Left colon (tissue), 2 donors: ENCODE results near the gene TLR4. TPM values are rescaled to one million over a fixed set of nuclear protein-coding genes. Genes with fewer than 3 reads are reported as not detected.

Experiments
- ATAC-seq: fragments of 200-7000 bp; cut with Tn5 transposase; one replicate; pipeline ENCODE4 v1.9.1; 2020; ENCODE audit warnings: mild to moderate bottlenecking, moderate library complexity
- DNase-seq, 2 donors: peaks; one replicate each; pipeline ENCODE4 v3.0.0-alpha.2; 2020
- intact Hi-C, 2 donors: fragments of 100-400 bp; cut with DNase I in 1 of 2; cut with micrococcal nuclease in 1 of 2; formaldehyde crosslinking; loops; one replicate each; pipeline versions ENCODE4 v1.11.2 to v1.14.0; 2022; cut with DNase I, micrococcal nuclease
- long read RNA-seq: library from polyadenylated mRNA; unstranded; transcript quantifications from one replicate; pipeline ENCODE4 v2.0.0, GENCODE V29; 2021
- total RNA-seq, 2 donors: library from RNA; stranded (reverse); fragmentation: NEBNext Ultra II Directional; extraction: Animal tissue kit (Norgen Biotek cat#: 25700); gene quantifications; one replicate each; pipeline ENCODE4 v1.2.1, GENCODE V29; 2021
- donor health status: DM: no; HTN: no; CAD: no.
- donor health status: DM: yes; HTN: yes; CAD: no.

TLR4 gene
- 10 to 100 TPM in 1 of 2 donors, 1 to 10 TPM in 1; 6.0 to 12.8 TPM for total RNA-seq
- long read RNA-seq, partial matches to known transcripts: 2 of 3 reads
- long read RNA-seq, other reads (novel, unspliced or antisense): 1 of 3 reads

GRCh38 chr9:117704024-117704575 lies at the start of gene TLR4:
Gene TLR4, plus strand, starts transcription at chr9:117704403. Its CDS starts 70 bp downstream, at chr9:117704473.
- intact Hi-C loops: no loop called here
- peak; percentile 69 to 71 for DNase-seq
- peak; percentile 92 for ATAC-seq

DNA sequence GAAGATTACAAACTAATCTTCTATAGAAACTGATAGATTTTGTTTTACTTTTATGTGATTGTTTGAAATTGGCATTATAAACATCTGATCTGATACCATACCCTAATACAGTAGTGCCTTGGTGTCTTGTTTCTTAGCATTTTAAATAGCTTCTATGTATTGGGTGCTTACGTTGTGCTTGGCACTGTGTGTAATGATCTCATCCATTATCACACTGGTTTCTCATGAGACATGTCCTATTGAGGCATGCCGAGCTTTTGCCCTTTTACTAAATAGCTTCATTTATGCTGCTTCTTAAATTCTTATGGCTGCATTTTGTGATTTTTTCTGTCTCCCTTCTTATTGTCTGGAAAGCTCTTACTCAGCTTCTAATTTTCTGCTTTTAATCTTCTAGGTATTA lies 48.2 kb upstream of the TLR4 start:
- DNase-seq (no peak), ATAC-seq (no peak)
- intact Hi-C loops: no loop called here

DNA sequence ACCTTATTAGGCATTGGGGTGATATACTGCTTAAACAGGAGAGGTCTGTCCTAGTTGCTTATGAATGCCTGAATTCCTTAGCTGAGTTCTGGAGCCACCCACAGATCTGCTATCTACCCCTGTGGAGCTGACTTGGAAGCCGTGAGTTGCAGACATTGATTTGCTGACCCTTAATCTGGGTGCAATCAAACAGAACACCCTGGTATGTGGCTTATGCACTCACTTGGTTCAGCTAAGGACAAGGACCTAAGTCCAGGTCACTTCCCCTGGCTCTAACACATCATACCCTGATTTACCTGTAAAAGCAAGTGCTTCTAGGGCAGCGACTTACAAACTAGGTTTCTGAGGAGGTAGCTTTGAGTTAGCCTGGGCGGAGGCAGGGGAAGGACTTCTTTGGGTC lies 41.6 kb upstream of the TLR4 start:
- intact Hi-C loops: no loop called here
- no peak for DNase-seq
- no peak for ATAC-seq

DNA sequence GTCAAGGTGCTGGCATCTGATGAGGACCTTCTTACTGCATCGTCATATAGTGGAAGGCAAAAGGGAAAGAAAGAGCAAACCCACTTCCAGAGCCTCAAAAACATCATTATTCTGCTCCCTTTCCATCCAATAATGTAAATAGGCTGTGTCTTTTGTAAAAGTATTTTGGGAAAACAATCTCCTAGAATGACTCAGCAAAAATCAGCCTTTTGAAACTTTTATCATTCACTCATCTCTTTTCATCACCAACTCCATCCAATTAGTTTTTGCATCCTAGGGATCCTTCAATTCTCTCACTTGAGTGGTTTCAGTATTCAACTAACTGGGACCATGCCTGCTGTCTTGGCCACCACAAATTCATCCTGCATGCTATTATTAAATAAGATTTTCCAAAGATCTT lies 39.8 kb upstream of the TLR4 start:
- DNase-seq: no peak
- no peak for ATAC-seq
- intact Hi-C loops: no loop called here

GRCh38 chr9:117665601-117666385 lies 38.4 kb upstream of the TLR4 start:
- DNase-seq (no peak), ATAC-seq (peak; percentile 86)
- intact Hi-C loops: no loop called here

DNA sequence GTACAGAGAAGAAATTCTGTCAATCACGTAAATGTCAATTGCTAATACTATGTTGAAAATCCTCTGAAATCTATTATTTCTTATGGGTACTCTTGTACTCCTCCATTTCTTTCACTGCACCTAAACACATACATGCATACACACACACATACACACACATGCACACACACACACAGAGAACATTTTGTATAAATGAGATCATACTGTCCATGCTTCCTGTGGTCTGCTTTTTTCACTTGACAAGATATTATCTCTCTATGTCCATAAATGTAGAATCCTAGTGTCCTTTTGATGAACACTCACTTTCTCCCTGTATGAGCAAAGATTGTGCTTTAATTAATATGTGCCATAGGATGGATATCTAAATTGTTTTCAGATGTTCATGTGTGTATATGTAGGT lies 32.7 kb upstream of the TLR4 start:
- DNase-seq (no peak), ATAC-seq (no peak)
- intact Hi-C loops: no loop called here

GRCh38 chr9:117672369-117672768 lies 31.8 kb upstream of the TLR4 start:
- intact Hi-C loops: no loop called here
- no peak for ATAC-seq
- DNase-seq: no peak

GRCh38 chr9:117677572-117677971 lies 26.6 kb upstream of the TLR4 start:
- DNase-seq: no peak
- intact Hi-C loops: no loop called here

GRCh38 chr9:117678871-117679270 lies 25.3 kb upstream of the TLR4 start:
- peak; percentile 95 for ATAC-seq
- intact Hi-C loops: no loop called here
- no peak for DNase-seq

More at GRCh38 chr9:117677572-117677971, 26.6 kb upstream of the TLR4 start:
- no peak for ATAC-seq

DNA sequence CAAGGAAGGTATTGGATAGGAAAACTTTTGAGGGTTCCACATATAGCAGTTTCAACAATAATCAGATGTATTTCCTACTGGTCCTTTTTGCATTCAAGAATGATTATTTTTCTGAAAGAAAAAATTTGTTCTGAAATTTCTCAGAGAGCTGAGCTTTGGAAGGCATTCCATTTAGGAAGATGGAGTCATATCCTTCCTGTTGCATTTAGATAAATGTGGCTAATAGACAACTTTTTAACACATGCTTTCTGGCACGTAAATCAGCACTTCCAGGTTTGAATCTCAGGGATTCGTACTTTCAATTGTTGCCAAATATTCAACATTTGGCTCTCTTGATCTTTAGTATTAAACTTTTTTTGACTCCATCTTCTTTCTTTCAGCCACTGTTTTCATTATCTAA lies 24.8 kb upstream of the TLR4 start:
- DNase-seq (no peak), ATAC-seq (no peak)
- intact Hi-C loops: no loop called here

- intact Hi-C loops: no loop called here
Measured at GRCh38 chr9:117681888-117682287, 22.3 kb upstream of the TLR4 start.

GRCh38 chr9:117682955-117683710 lies 21.1 kb upstream of the TLR4 start:
- intact Hi-C loops: no loop called here
- DNase-seq (peak in 1 of 2 donors; percentile 46), ATAC-seq (peak; percentile 71)

More at GRCh38 chr9:117681888-117682287, 22.3 kb upstream of the TLR4 start:
- ATAC-seq: no peak
- DNase-seq: no peak

DNA sequence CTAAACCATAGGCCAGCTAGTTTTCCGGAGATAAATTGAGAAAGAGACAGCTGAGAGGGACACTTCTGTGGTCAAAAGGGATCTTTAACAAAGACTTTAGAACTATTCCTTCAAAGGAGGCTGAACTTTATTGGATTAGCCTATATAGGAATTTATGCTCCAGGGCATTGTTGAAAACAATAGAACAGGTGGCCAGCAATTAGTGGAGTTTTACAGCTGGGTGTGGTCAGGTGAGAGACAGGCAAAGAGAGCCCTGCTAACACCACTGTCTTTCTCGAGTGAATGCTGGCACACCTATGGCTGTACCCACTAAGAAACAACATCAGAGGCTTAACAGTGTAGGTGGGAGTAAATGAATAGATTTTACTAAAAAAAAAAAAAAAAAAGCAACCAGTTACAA lies 16.7 kb upstream of the TLR4 start:
- peak; percentile 70 to 78 for DNase-seq
- intact Hi-C loops: no loop called here
- peak; percentile 89 for ATAC-seq

GRCh38 chr9:117691367-117691766 lies 12.8 kb upstream of the TLR4 start:
- no peak for ATAC-seq
- intact Hi-C loops: no loop called here

GRCh38 chr9:117696154-117696553 lies 8.0 kb upstream of the TLR4 start:
- ATAC-seq: no peak
- intact Hi-C loops: no loop called here
- no peak for DNase-seq

More at GRCh38 chr9:117691367-117691766, 12.8 kb upstream of the TLR4 start:
- DNase-seq: no peak

DNA sequence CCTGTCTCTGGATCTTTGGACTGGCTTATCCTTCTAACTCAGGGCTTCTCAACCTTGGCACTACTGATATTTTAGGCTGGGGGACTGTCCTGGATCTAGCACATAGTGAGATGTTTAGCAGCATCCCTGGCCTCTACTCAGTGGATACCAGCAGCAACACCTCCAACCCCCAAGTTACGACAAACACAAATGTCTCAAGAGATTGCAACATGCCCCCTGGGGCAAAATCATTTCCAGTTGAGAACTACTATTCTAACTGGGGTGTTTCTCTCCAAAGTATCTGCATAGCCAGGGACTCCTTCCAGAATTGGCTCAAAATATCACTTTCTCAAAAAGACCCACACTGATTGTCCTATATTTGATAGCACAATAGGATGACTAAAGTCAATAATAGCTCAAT lies 7.2 kb upstream of the TLR4 start:
- DNase-seq: no peak
- intact Hi-C loops: no loop called here
- no peak for ATAC-seq

DNA sequence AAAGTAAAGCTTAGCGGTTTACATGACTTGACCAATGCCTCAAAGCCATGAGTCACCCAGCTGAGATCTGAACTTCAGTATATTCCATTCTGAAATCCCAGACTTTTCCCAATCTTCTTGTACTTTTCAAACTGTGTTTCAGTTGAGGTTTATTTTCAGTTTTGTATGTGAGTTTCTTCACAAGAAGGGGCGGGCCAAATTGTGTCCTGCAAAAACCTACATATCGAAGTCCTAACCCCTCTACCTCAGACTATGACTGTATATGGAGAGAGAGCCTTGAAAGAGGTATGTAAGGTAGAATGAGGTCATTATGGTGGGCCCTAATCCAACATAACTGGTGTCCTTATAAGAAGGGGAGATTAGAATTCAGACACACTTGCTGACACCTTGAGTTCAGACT lies 666 bp upstream of the TLR4 start:
- no peak for ATAC-seq
- no peak for DNase-seq
- intact Hi-C loops: no loop called here

- ATAC-seq (peak; percentile 35), DNase-seq (no peak)
- intact Hi-C loops: no loop called here
Measured at GRCh38 chr9:117704597-117704996, 394 bp downstream of the TLR4 start.

GRCh38 chr9:117705386-117705785 lies 1.2 kb downstream of the TLR4 start:
- intact Hi-C loops: no loop called here
- DNase-seq (no peak), ATAC-seq (no peak)
